ENCODE data around the gene NIM1K.
"Not testable (repeated sequence)": the region's sequence is repeated elsewhere in the genome, so short reads cannot be mapped to it uniquely, and the experiment has no call there.

The NIM1K gene

GRCh38 chr5:43152946-43153345 lies 39.1 kb upstream of the NIM1K start:
- TF ChIP-seq, protein P1, sequence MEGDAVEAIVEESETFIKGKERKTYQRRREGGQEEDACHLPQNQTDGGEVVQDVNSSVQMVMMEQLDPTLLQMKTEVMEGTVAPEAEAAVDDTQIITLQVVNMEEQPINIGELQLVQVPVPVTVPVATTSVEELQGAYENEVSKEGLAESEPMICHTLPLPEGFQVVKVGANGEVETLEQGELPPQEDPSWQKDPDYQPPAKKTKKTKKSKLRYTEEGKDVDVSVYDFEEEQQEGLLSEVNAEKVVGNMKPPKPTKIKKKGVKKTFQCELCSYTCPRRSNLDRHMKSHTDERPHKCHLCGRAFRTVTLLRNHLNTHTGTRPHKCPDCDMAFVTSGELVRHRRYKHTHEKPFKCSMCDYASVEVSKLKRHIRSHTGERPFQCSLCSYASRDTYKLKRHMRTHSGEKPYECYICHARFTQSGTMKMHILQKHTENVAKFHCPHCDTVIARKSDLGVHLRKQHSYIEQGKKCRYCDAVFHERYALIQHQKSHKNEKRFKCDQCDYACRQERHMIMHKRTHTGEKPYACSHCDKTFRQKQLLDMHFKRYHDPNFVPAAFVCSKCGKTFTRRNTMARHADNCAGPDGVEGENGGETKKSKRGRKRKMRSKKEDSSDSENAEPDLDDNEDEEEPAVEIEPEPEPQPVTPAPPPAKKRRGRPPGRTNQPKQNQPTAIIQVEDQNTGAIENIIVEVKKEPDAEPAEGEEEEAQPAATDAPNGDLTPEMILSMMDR (conservative IDR thresholded peaks at IDR 0.05; ENCODE audit: low read length), result no peak
- H3K4me3 ChIP-seq (ENCODE audit: low read length), result no peak overlapping the region
- peak; percentile 79 for DNase-seq (ENCODE audit: low read depth)

DNA sequence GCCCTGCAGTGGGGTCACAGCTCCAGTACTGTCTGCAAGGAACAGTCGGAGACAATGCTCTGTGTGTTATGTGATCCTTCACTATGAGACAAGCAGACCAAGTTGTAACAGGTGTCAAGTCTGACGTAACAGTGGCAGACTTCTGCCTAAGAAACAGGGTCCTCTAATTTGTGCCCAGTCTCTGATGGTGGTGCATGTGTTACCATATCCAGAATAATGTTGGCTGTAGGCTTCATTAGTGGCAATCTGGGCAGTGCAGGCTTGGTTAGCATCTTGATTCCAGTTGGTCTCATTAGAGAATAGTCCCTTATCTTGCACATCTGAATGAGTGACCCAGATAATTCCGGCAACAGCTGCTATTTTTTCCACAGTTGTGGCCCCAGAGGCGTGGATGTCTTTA lies 37.6 kb upstream of the NIM1K start:
- no peak for DNase-seq (ENCODE audit: low read depth)
- H3K4me3 ChIP-seq (ENCODE audit: low read length), result no peak overlapping the region
- TF ChIP-seq, protein P1 (conservative IDR thresholded peaks at IDR 0.05; ENCODE audit: low read length), result no peak

- TF ChIP-seq, protein P1 (conservative IDR thresholded peaks at IDR 0.05; ENCODE audit: low read length), result no peak
- DNase-seq (ENCODE audit: low read depth), result no peak
- no peak overlapping the region for H3K4me3 ChIP-seq (ENCODE audit: low read length)
These were observed 36.5 kb upstream of the NIM1K start for GRCh38 chr5:43155394-43156096.

DNA sequence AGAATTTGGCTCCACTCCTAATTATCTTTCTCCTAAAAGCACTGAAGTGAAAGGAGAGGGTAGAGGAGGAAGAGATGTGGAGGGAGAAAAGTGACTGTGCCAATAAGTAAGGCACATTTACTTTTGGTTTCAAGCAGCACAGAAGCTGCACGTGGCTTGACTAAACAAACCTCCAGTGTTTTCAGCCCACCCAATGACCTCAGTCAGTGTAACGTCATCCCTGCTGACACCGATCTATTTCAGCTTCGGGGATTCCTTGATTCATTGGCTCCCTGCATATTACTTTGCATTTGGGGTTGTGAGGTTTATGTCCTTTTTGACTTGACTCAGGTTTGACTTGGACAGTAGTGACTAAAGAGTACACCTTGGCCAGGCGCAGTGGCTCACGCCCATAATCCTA lies 35.6 kb upstream of the NIM1K start:
- no peak overlapping the region for H3K4me3 ChIP-seq (ENCODE audit: low read length)
- DNase-seq (ENCODE audit: low read depth), result no peak
- TF ChIP-seq, protein P1 (conservative IDR thresholded peaks at IDR 0.05; ENCODE audit: low read length), result no peak

DNA sequence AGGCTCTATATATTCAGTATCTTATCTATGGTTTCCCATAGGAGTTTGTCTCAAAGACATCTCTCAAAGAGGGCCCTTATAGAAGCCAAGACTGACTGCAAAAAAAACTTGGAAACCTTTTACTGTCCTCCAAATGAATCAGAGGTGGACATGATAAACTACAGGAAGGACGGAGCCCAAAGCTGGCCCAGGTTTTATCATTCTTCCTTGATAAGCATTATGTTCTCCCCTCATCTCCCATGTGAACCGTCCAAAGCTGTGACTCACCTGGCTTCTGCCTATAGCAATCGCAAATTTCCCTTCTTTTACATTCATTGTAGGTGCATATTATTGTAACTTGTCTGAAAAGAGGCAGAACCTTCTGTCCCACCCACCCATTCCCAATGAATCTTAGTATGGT lies 35.0 kb upstream of the NIM1K start:
- TF ChIP-seq, protein P1 (conservative IDR thresholded peaks at IDR 0.05; ENCODE audit: low read length), result no peak
- DNase-seq (ENCODE audit: low read depth), result no peak
- H3K4me3 ChIP-seq (ENCODE audit: low read length), result no peak overlapping the region

DNA sequence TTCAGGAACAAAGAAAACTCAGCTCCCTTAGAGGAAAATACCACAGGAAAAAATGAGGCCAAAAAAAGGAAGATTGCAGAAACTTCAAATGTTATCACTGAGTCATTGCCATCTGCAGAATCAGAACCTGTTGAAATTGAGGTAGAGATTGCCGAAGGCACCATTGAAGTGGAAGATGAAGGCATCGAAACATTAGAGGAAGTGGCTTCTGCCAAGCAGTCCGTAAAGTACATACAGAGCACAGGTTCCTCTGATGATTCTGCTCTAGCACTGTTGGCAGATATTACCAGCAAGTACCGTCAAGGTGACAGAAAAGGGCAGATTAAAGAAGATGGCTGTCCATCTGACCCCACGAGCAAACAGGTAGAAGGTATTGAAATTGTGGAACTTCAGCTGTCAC lies 30.8 kb upstream of the NIM1K start:
- DNase-seq (ENCODE audit: low read depth), result no peak
- TF ChIP-seq, protein P1 (conservative IDR thresholded peaks at IDR 0.05; ENCODE audit: low read length), result no peak
- H3K4me3 ChIP-seq (ENCODE audit: low read length), result no peak overlapping the region

GRCh38 chr5:43164801-43165200 lies 27.2 kb upstream of the NIM1K start:
- not testable (repeated sequence) for DNase-seq (ENCODE audit: low read depth); H3K4me3 ChIP-seq (ENCODE audit: low read length)
